Upper lobe of left lung (tissue), 6 donors: ENCODE results near the gene SIAH3. TPM values are rescaled to one million over a fixed set of nuclear protein-coding genes. Genes with fewer than 3 reads are reported as not detected.
A peak's percentile ranks its signal among the peaks of the same experiment; 100 is the strongest.
"Not testable (repeated sequence)": the region's sequence is repeated elsewhere in the genome, so short reads cannot be mapped to it uniquely, and the experiment has no call there.

Experiments used
- ATAC-seq, 2 donors: fragments of 200-7000 bp; cut with Tn5 transposase; one replicate each; pipeline ENCODE4 v1.9.1; 2022; ENCODE audit warnings: mild to moderate bottlenecking in 2 of 2, moderate library complexity in 2 of 2; ENCODE audit not compliant: low FRiP score in 2 of 2
- DNase-seq, 2 donors: peaks; one replicate each; pipeline ENCODE4 v3.0.0-alpha.2; 2019 to 2020
- H3K27ac ChIP-seq, 4 donors: fragments of 200-600 bp; sonication (generic); one replicate each; pipeline ENCODE4 v1.5.1; 2016 to 2019
- H3K27me3 ChIP-seq, 4 donors: fragments of 200-600 bp; sonication (generic); one replicate each; pipeline ENCODE4 v1.5.1; 2017 to 2019
- H3K36me3 ChIP-seq, 4 donors: fragments of 200-600 bp; sonication (generic); one replicate each; pipeline ENCODE4 v1.5.1; 2016 to 2019
- H3K4me1 ChIP-seq, 4 donors: fragments of 200-600 bp; sonication (generic); one replicate each; pipeline ENCODE4 v1.5.1; 2018 to 2019
- H3K4me3 ChIP-seq, 4 donors: fragments of 200-600 bp; sonication (generic); one replicate each; pipeline ENCODE4 v1.5.1; 2017 to 2019; ENCODE audit warnings: mild to moderate bottlenecking in 2 of 4, moderate library complexity in 1 of 4
- H3K9me3 ChIP-seq, 4 donors: fragments of 200-600 bp; sonication (generic); one replicate each; pipeline ENCODE4 v1.5.1; 2018 to 2019
- EP300 ChIP-seq, 4 donors: sonication (generic); formaldehyde crosslinking; IDR thresholded peaks; one replicate each; pipeline ENCODE4 v1.5.1; 2017; ENCODE audit warnings: antibody characterized with exemption in 4 of 4, control low read depth in 2 of 4
- POLR2A ChIP-seq, 4 donors: fragments of 450-650 bp; IDR thresholded peaks; one replicate each; pipeline ENCODE4 v1.5.1; 2016 to 2017; ENCODE audit warnings: antibody characterized with exemption in 4 of 4, mild to moderate bottlenecking in 2 of 4
- POLR2AphosphoS5 ChIP-seq, 2 donors: sonication (generic); formaldehyde crosslinking; IDR thresholded peaks; one replicate each; pipeline ENCODE4 v1.5.1; 2017; ENCODE audit warnings: antibody characterized with exemption in 2 of 2
- whole genome bisulfite sequencing, 2 donors: methylation state at CpG; one replicate each; pipeline ENCODE4 v1.1.5; 2017 to 2018; 5-methylcytosine and 5-hydroxymethylcytosine counted together
- total RNA-seq, 6 donors: library from RNA; depleted of rRNA in 4 of 6; stranded (reverse); fragments of >200 nt in 4 of 6; gene quantifications; one replicate each; pipeline versions ENCODE4 v1.1.0 to v1.2.1, GENCODE V29; 2016 to 2021
- TF ChIP-seq, protein P1 (sequence below), 6 experiments: fragments of 450-650 bp in 4 of 6; fragments of 200-600 bp in 2 of 6; sonication (generic) in 2 of 6; IDR thresholded peaks; one replicate each; pipeline ENCODE4 v1.5.1; 2016 to 2019; ENCODE audit warnings: antibody characterized with exemption in 6 of 6
- donor health status: DM: no; HTN: no; CAD: no; lungs with moderate emphysema.
- donor health status: DM: no; HTN: yes; CAD: no; lungs with severe emphysema.

Gene SIAH3
- total RNA-seq, 6 donors from 2014 or later, result under 0.01 to 0.39 (median 0.03) TPM; not detected in 1

- TF ChIP-seq POLR2A (IDR thresholded peaks at IDR 0.05) (no peak), EP300 (IDR thresholded peaks at IDR 0.05) (no peak), POLR2AphosphoS5 (IDR thresholded peaks at IDR 0.05) (no peak)
- TF ChIP-seq, protein P1, sequence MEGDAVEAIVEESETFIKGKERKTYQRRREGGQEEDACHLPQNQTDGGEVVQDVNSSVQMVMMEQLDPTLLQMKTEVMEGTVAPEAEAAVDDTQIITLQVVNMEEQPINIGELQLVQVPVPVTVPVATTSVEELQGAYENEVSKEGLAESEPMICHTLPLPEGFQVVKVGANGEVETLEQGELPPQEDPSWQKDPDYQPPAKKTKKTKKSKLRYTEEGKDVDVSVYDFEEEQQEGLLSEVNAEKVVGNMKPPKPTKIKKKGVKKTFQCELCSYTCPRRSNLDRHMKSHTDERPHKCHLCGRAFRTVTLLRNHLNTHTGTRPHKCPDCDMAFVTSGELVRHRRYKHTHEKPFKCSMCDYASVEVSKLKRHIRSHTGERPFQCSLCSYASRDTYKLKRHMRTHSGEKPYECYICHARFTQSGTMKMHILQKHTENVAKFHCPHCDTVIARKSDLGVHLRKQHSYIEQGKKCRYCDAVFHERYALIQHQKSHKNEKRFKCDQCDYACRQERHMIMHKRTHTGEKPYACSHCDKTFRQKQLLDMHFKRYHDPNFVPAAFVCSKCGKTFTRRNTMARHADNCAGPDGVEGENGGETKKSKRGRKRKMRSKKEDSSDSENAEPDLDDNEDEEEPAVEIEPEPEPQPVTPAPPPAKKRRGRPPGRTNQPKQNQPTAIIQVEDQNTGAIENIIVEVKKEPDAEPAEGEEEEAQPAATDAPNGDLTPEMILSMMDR (IDR thresholded peaks at IDR 0.05), result no peak
- Histone ChIP-seq H3K36me3 (no peaks in the 10 kb centered on the region), H3K4me3 (no peak overlapping the region), H3K9me3 (no peaks in the 10 kb centered on the region), H3K4me1 (peaks cover 0 to 4% (median 0%) of the 10 kb centered on the region in 4 donors), H3K27ac (no peak overlapping the region), H3K27me3 (no peaks in the 10 kb centered on the region)
- ATAC-seq, result no peak
- WGBS, 2 donors, result 66 to 73% methylated on average over 4 of the region's 4 CpGs
- DNase-seq, result no peak
Measured at GRCh38 chr13:45765464-45765863, 86.1 kb downstream of the SIAH3 start.

GRCh38 chr13:45763419-45763818, 88.1 kb downstream of the SIAH3 start:
- no peak overlapping the region for H3K4me3 ChIP-seq
- TF ChIP-seq, protein P1 (IDR thresholded peaks at IDR 0.05), result no peak
- no peak for TF ChIP-seq POLR2A (IDR thresholded peaks at IDR 0.05)
- no peak for TF ChIP-seq EP300 (IDR thresholded peaks at IDR 0.05)
- no peak for TF ChIP-seq POLR2AphosphoS5 (IDR thresholded peaks at IDR 0.05)
- H3K36me3 ChIP-seq, result no peaks in the 10 kb centered on the region
- ATAC-seq (no peak), DNase-seq (peak in 1 of 2 donors; percentile 46)
- peaks cover 0 to 3% (median 1%) of the 10 kb centered on the region in 4 donors for H3K9me3 ChIP-seq
- 83 to 92% methylated on average over 4 of the region's 4 CpGs for WGBS, 2 donors
- no peak overlapping the region for H3K27ac ChIP-seq
- H3K4me1 ChIP-seq, result no peaks in the 10 kb centered on the region
- H3K27me3 ChIP-seq, result no peaks in the 10 kb centered on the region

DNA sequence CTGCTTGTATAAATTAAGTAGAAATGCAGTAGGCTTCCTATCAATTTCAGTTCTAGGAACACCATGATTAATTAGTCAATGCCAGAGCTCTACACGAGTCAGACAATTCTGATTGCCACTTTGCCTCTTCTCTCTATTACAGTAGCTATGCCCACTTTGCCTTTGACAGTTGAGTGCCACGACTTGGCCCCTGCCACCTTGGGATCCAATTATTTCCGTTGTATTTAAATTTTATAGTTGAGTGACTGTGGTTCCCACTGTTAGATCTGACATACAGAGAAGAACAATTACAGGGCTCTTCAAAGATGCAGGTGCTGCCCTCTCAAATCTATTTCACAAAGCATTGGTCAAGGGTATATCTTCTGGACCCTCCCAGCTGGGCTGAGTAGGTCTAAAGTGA, 94.0 kb downstream of the SIAH3 start:
- H3K27ac ChIP-seq, ATAC-seq: not testable (repeated sequence)
- WGBS, 2 donors, result 69 to 73% methylated on average over 3 of the region's 3 CpGs

DNA sequence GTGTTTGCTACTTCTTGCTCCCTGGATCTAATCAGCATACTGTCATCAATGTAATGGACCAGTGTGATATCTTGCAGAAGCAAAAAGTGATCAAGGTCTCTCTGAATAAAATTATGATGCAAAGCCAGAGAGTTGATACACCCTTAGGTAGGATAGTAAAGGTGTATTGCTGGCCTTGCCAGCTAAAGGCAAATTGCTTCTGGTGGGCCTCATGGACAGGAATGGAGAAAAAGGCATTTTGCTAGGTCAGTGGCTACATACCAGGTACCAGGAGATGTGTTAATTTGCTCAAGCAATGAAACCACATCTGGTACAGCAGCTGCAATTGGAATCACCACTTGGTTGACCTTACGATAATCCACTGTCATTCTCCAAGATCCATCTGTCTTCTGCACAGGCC, 95.1 kb downstream of the SIAH3 start:
- not testable (repeated sequence) for ATAC-seq, H3K4me3 ChIP-seq, H3K27me3 ChIP-seq, DNase-seq, H3K4me1 ChIP-seq, H3K36me3 ChIP-seq, H3K27ac ChIP-seq
- WGBS, 2 donors, result 92 to 100% methylated on average over 1 of the region's 1 CpG
- H3K9me3 ChIP-seq, result peaks cover 0 to 25% (median 17%) of the 10 kb centered on the region in 4 donors

More for the DNA sequence above, 94.0 kb downstream of the SIAH3 start:
- DNase-seq, H3K4me1 ChIP-seq, H3K27me3 ChIP-seq, H3K36me3 ChIP-seq, H3K4me3 ChIP-seq: not testable (repeated sequence)
- H3K9me3 ChIP-seq, result peaks cover 0 to 25% (median 17%) of the 10 kb centered on the region in 4 donors

GRCh38 chr13:45752510-45752909, 99.0 kb downstream of the SIAH3 start:
- no peak for ATAC-seq
- WGBS, 2 donors, result 66 to 67% methylated on average over 1 of the region's 1 CpG

GRCh38 chr13:45751885-45752284, 99.7 kb downstream of the SIAH3 start:
- Histone ChIP-seq H3K27me3 (no peaks in the 10 kb centered on the region), H3K4me3 (no peak overlapping the region), H3K36me3 (no peaks in the 10 kb centered on the region), H3K27ac (no peak overlapping the region), H3K9me3 (peaks cover 0 to 7% (median 2%) of the 10 kb centered on the region in 4 donors), H3K4me1 (no peaks in the 10 kb centered on the region)
- no peak for ATAC-seq
- no peak for DNase-seq
- TF ChIP-seq EP300 (IDR thresholded peaks at IDR 0.05), result no peak
- TF ChIP-seq POLR2A (IDR thresholded peaks at IDR 0.05), result no peak
- TF ChIP-seq, protein P1 (IDR thresholded peaks at IDR 0.05), result no peak
- no peak for TF ChIP-seq POLR2AphosphoS5 (IDR thresholded peaks at IDR 0.05)

More at GRCh38 chr13:45752510-45752909, 99.0 kb downstream of the SIAH3 start:
- no peak for DNase-seq
- H3K27me3 ChIP-seq, result no peaks in the 10 kb centered on the region
- peaks cover 0 to 14% (median 8%) of the 10 kb centered on the region in 4 donors for H3K9me3 ChIP-seq
- H3K36me3 ChIP-seq, result no peaks in the 10 kb centered on the region
- TF ChIP-seq POLR2AphosphoS5 (IDR thresholded peaks at IDR 0.05), result no peak
- TF ChIP-seq, protein P1 (IDR thresholded peaks at IDR 0.05), result no peak
- TF ChIP-seq POLR2A (IDR thresholded peaks at IDR 0.05), result no peak
- no peak for TF ChIP-seq EP300 (IDR thresholded peaks at IDR 0.05)
- H3K4me3 ChIP-seq, result no peak overlapping the region
- no peaks in the 10 kb centered on the region for H3K4me1 ChIP-seq
- H3K27ac ChIP-seq, result no peak overlapping the region
